H1 (cell line): ENCODE results near the gene PPP1R13B. TPM values are rescaled to one million over a fixed set of nuclear protein-coding genes. Genes with fewer than 3 reads are reported as not detected.

Source experiments
- CTCF ChIA-PET: fragments of 300-600 bp; sonication (Branson Sonifier 250); formaldehyde crosslinking; loops from one replicate; lab custom pipeline; 2021; ENCODE audit not compliant: partially characterized antibody; lab: Charles Lee
- POLR2A ChIA-PET: fragments of 300-600 bp; sonication (Branson Sonifier 250); formaldehyde crosslinking; loops from one replicate; lab custom pipeline; 2021; ENCODE audit warnings: inconsistent platforms; ENCODE audit not compliant: partially characterized antibody; lab: Charles Lee
- DNase-seq, 2 experiments: peaks; one replicate each; pipeline versions ENCODE4 v3.0.0 to v3.0.0-alpha.2; 2010 to 2022; ENCODE audit warnings: low spot score in 2 of 2, low read depth in 1 of 2, mixed read lengths in 1 of 2
- FAIRE-seq: peaks from 2 replicates; lab custom pipeline; 2011; peaks lifted over from hg19 to GRCh38; lab: Jason Lieb, UNC
- H2AFZ ChIP-seq: 2 replicates; pipeline ENCODE4 v1.8.1; 2012; ENCODE audit warnings: low read length, inconsistent platforms
- H2AK5ac ChIP-seq: 2 replicates; pipeline ENCODE4 v1.6.1; 2013; ENCODE audit warnings: low read depth, low read length
- H2BK120ac ChIP-seq: replicated peaks from 2 replicates; pipeline ENCODE3; 2013; ENCODE audit warnings: low read depth, low read length, inconsistent platforms
- H2BK12ac ChIP-seq: 2 replicates; pipeline ENCODE4 v1.6.1; 2013; ENCODE audit warnings: low read depth, low read length
- H2BK15ac ChIP-seq: 2 replicates; pipeline ENCODE4 v1.6.1; 2013; ENCODE audit warnings: low read length
- H2BK20ac ChIP-seq: 2 replicates; pipeline ENCODE4 v1.6.1; 2013; ENCODE audit warnings: low read length
- H2BK5ac ChIP-seq: 2 replicates; pipeline ENCODE4 v1.6.1; 2013; ENCODE audit warnings: low read depth, low read length
- H3K14ac ChIP-seq: 2 replicates; pipeline ENCODE4 v1.6.1; 2013; ENCODE audit warnings: inconsistent platforms; ENCODE audit not compliant: insufficient read length
- H3K18ac ChIP-seq: 2 replicates; pipeline ENCODE4 v1.6.1; 2013; ENCODE audit warnings: low read length; ENCODE audit errors: extremely low read depth
- H3K23ac ChIP-seq: 2 replicates; pipeline ENCODE4 v1.6.1; 2013; ENCODE audit warnings: inconsistent platforms; ENCODE audit not compliant: insufficient read length
- H3K23me2 ChIP-seq: 2 replicates; pipeline ENCODE4 v1.6.1; 2013; ENCODE audit warnings: low read depth, low read length
- H3K27ac ChIP-seq: 2 replicates; pipeline ENCODE4 v1.6.1; 2011; ENCODE audit warnings: low read depth, low read length, inconsistent platforms
- H3K27me3 ChIP-seq, 4 experiments: replicated peaks in 1 of 4; 1 replicate in 1 of 4; 2 replicates in 3 of 4; pipeline versions ENCODE4 v1.6.1 to v1.8.1; 2011 to 2013; ENCODE audit warnings: low read length in 3 of 4, mild to moderate bottlenecking in 3 of 4, inconsistent platforms in 2 of 4, mixed read lengths in 2 of 4, moderate library complexity in 1 of 4; ENCODE audit not compliant: control insufficient read depth in 3 of 4, insufficient read depth in 3 of 4; ENCODE audit errors: extremely low read depth in 1 of 4
- H3K36me3 ChIP-seq, 4 experiments: 2 replicates each; pipeline versions ENCODE4 v1.6.1 to v1.8.1; 2011 to 2013; ENCODE audit warnings: mild to moderate bottlenecking in 4 of 4, low read length in 3 of 4, moderate library complexity in 2 of 4, control low read depth in 1 of 4, inconsistent platforms in 1 of 4; ENCODE audit not compliant: insufficient read depth in 4 of 4, control insufficient read depth in 2 of 4
- H3K4ac ChIP-seq: replicated peaks from 2 replicates; pipeline ENCODE3; 2013; ENCODE audit warnings: low read length, low read depth, mixed read lengths, inconsistent platforms; ENCODE audit not compliant: insufficient read length
- H3K4me1 ChIP-seq, 4 experiments: replicated peaks in 1 of 4; 1 replicate in 1 of 4; 2 replicates in 3 of 4; pipeline versions ENCODE4 v1.6.1 to v1.8.1; 2011 to 2013; ENCODE audit warnings: low read length in 3 of 4, inconsistent platforms in 2 of 4, mixed read lengths in 1 of 4; ENCODE audit not compliant: insufficient read depth in 4 of 4, control insufficient read depth in 3 of 4
- H3K4me2 ChIP-seq, 2 experiments: 2 replicates each; pipeline versions ENCODE4 v1.6.1 to v1.8.1; 2011 to 2013; ENCODE audit warnings: low read depth in 2 of 2, low read length in 2 of 2, control low read depth in 1 of 2, inconsistent platforms in 1 of 2, mild to moderate bottlenecking in 1 of 2; ENCODE audit not compliant: insufficient read depth in 1 of 2
- H3K4me3 ChIP-seq, 4 experiments: fragments of 200-600, 300-600 bp in 1 of 4; sonication (generic), shearing (Covaris generic), sonication (Bioruptor Twin) in 1 of 4; 2 replicates each; pipeline versions ENCODE4 v1.5.1 to v1.8.1; 2011 to 2016; ENCODE audit warnings: low read length in 4 of 4, low read depth in 3 of 4, control low read depth in 2 of 4, inconsistent platforms in 2 of 4, mild to moderate bottlenecking in 2 of 4, mixed read lengths in 1 of 4, moderate library complexity in 1 of 4; ENCODE audit not compliant: insufficient read depth in 2 of 4; ENCODE audit errors: extremely low read depth in 1 of 4
- H3K56ac ChIP-seq: replicated peaks from 2 replicates; pipeline ENCODE3; 2013; ENCODE audit warnings: low read depth, mild to moderate bottlenecking, mixed read lengths, low read length, inconsistent platforms; ENCODE audit not compliant: insufficient read length
- H3K79me1 ChIP-seq: 2 replicates; pipeline ENCODE4 v1.6.1; 2013; ENCODE audit warnings: low read depth, low read length, control low read depth
- H3K79me2 ChIP-seq, 2 experiments: 2 replicates each; pipeline versions ENCODE4 v1.6.1 to v1.8.1; 2012 to 2013; ENCODE audit warnings: low read length in 2 of 2, mild to moderate bottlenecking in 2 of 2, inconsistent platforms in 1 of 2; ENCODE audit not compliant: insufficient read depth in 2 of 2, control insufficient read depth in 1 of 2
- H3K9ac ChIP-seq, 4 experiments: replicated peaks in 1 of 4; 1 replicate in 1 of 4; 2 replicates in 3 of 4; pipeline versions ENCODE4 v1.6.1 to v1.8.1; 2011 to 2013; ENCODE audit warnings: low read depth in 3 of 4, low read length in 3 of 4, control low read depth in 2 of 4, mild to moderate bottlenecking in 2 of 4, moderate library complexity in 2 of 4, inconsistent platforms in 1 of 4; ENCODE audit errors: extremely low read depth in 1 of 4
- H3K9me3 ChIP-seq, 2 experiments: 2 replicates each; pipeline versions ENCODE4 v1.6.1 to v1.8.1; 2012 to 2013; ENCODE audit warnings: mild to moderate bottlenecking in 2 of 2, moderate library complexity in 2 of 2, control low read depth in 1 of 2, inconsistent platforms in 1 of 2, low read depth in 1 of 2, low read length in 1 of 2, mixed read lengths in 1 of 2; ENCODE audit not compliant: insufficient read depth in 2 of 2
- H4K20me1 ChIP-seq, 2 experiments: replicated peaks in 1 of 2; 2 replicates each; pipeline versions ENCODE3 to v1.8.1; 2011 to 2013; ENCODE audit warnings: inconsistent platforms in 2 of 2, low read length in 2 of 2, mild to moderate bottlenecking in 1 of 2; ENCODE audit not compliant: insufficient read depth in 2 of 2, control insufficient read depth in 1 of 2
- H4K5ac ChIP-seq: 2 replicates; pipeline ENCODE4 v1.6.1; 2013; ENCODE audit warnings: low read length, low read depth, mixed read lengths, inconsistent platforms; ENCODE audit not compliant: insufficient read length
- H4K8ac ChIP-seq: 2 replicates; pipeline ENCODE4 v1.8.0; 2013; ENCODE audit warnings: mild to moderate bottlenecking, moderate library complexity, low read length, inconsistent platforms; ENCODE audit not compliant: insufficient read depth; ENCODE audit errors: extremely low read depth
- H4K91ac ChIP-seq: replicated peaks from 2 replicates; pipeline ENCODE3; 2013; ENCODE audit warnings: low read length, mixed read lengths, inconsistent platforms; ENCODE audit not compliant: insufficient read length
- ASH2L ChIP-seq: fragments of 200-600, 300-600 bp; sonication (generic); IDR thresholded peaks from one replicate; pipeline ENCODE4 v1.7.1; 2017; ENCODE audit warnings: low read length
- EP300 ChIP-seq, 2 experiments: IDR thresholded peaks; 1 replicate in 1 of 2; 2 replicates in 1 of 2; pipeline ENCODE4 v1.6.1; 2011 to 2012; ENCODE audit warnings: low read depth in 2 of 2, low read length in 2 of 2, mild to moderate bottlenecking in 2 of 2, borderline replicate concordance in 1 of 2, inconsistent platforms in 1 of 2, moderate library complexity in 1 of 2
- HDAC6 ChIP-seq: IDR thresholded peaks from one replicate; pipeline ENCODE4 v1.7.1; 2012; ENCODE audit warnings: low read depth, mild to moderate bottlenecking, inconsistent platforms, low read length, moderate library complexity
- JUN ChIP-seq: IDR thresholded peaks from 2 replicates; pipeline ENCODE4 v1.6.1; 2011; ENCODE audit warnings: low read depth, mild to moderate bottlenecking, improper control_type of control experiment, low read length
- POLR2AphosphoS5 ChIP-seq: IDR thresholded peaks from 2 replicates; pipeline ENCODE4 v1.6.1; 2011; ENCODE audit warnings: low read depth, low read length
- RNF2 ChIP-seq: fragments of 200-900, 300-1000 bp; sonication (generic); IDR thresholded peaks from 2 replicates; pipeline ENCODE4 v1.7.1; 2016; ENCODE audit warnings: borderline replicate concordance, low read depth, mild to moderate bottlenecking, antibody characterized with exemption, low read length; ENCODE audit not compliant: poor library complexity, severe bottlenecking; ENCODE audit errors: missing control alignments
- SP4 ChIP-seq: IDR thresholded peaks from 2 replicates; pipeline ENCODE4 v1.6.1; 2012; ENCODE audit warnings: low read length, inconsistent platforms
- WGBS, 2 experiments: shearing (Covaris generic) in 1 of 2; methylation state at CpG; one replicate each; pipeline versions ENCODE4 v1.1.6 to v1.1.7; 2013 to 2015; ENCODE audit warnings: low lambda C conversion rate in 2 of 2, mixed read lengths in 2 of 2, inconsistent platforms in 1 of 2, low coverage in 1 of 2, missing lambda C conversion rate in 1 of 2; ENCODE audit not compliant: insufficient replicate concordance in 2 of 2, insufficient coverage in 1 of 2, insufficient read length in 1 of 2; ENCODE audit errors: extremely low coverage in 1 of 2, missing lambda C conversion rate in 1 of 2; 5-methylcytosine and 5-hydroxymethylcytosine counted together
- polyA plus RNA-seq, 7 experiments: library from polyadenylated mRNA; depleted of rRNA in 3 of 7; stranded (reverse) in 5 of 7; unstranded in 2 of 7; fragments of >200 nt in 5 of 7; fragments of 200-250 nt in 2 of 7; gene quantifications; 1 replicate in 5 of 7; 2 replicates in 1 of 7; 4 replicates in 1 of 7; pipeline versions ENCODE4 v1.2.1 to v1.2.3, GENCODE V29; 2011 to 2013; ENCODE audit warnings: missing spikeins in 2 of 7, mixed read lengths in 2 of 7
- total RNA-seq: library from RNA; stranded (reverse); fragmentation: NEBNext Ultra II Directional; extraction: Animal tissue kit (Norgen Biotek cat#: 25700); gene quantifications from 2 replicates; pipeline ENCODE4 v1.2.1, GENCODE V29; 2021

The PPP1R13B gene
- total and polyA plus RNA-seq, 2 of the 8 experiments (the other 6 are each of a cell fraction or from before 2014, with no cell fraction given), result 2.6 to 8.9 TPM

- Histone ChIP-seq H2BK120ac (no peak overlapping the region), H2BK15ac (no peak overlapping the region), H3K9ac (no peak overlapping the region), H3K23me2 (peaks cover 4% of the 10 kb centered on the region; the same call in 1 of the 2 replicates), H4K5ac (no peak overlapping the region), H4K8ac (no peak overlapping the region), H3K23ac (no peak overlapping the region), H4K91ac (no peak overlapping the region), H3K27me3 (no peaks in the 10 kb centered on the region), H3K4me2 (no peak overlapping the region), H3K79me2 (no peaks in the 10 kb centered on the region), H3K18ac (no peak overlapping the region), H2AFZ (no peak overlapping the region), H3K9me3 (no peaks in the 10 kb centered on the region), H3K36me3 (no peaks in the 10 kb centered on the region), H3K56ac (no peak overlapping the region), H3K27ac (no peak overlapping the region), H3K4me3 (no peak overlapping the region), H2BK12ac (no peak overlapping the region), H3K14ac (no peak overlapping the region), H3K4ac (no peak overlapping the region), H3K79me1 (no peaks in the 10 kb centered on the region; the same call in 1 of the 2 replicates), H2BK20ac (no peak overlapping the region), H2AK5ac (no peak overlapping the region), H3K4me1 (peaks cover 0 to 4% (median under 1%) of the 10 kb centered on the region in 4 experiments; a peak in 2 of 7 replicates), H2BK5ac (no peak overlapping the region), H4K20me1 (no peaks in the 10 kb centered on the region)
- TF ChIP-seq ASH2L, result no peak
- no peak for TF ChIP-seq POLR2AphosphoS5
- TF ChIP-seq SP4, result no peak
- TF ChIP-seq RNF2, result no peak
- TF ChIP-seq HDAC6, result no peak
- no peak for TF ChIP-seq EP300 (IDR thresholded peaks at IDR 0.05; ENCODE audit: borderline replicate concordance in 1 of 2, low read depth in 2 of 2, low read length in 2 of 2)
- TF ChIP-seq JUN, result no peak
- no peak for FAIRE-seq
- whole genome bisulfite sequencing, 2 experiments, result 95% methylated on average over 2 of the region's 2 CpGs; no CpG with 5 or more reads in 1 of the 2 experiments
- CTCF ChIA-PET, result interaction anchor here (0.7 to 1.5 kb wide), 3 partner anchors 9 to 102 kb away, joined by 3 to 6 read pairs (median 4); no protein-coding TSS in a partner anchor
- POLR2A ChIA-PET, result interaction anchor here (0.6 kb wide), 1 partner anchor 15 kb away, joined by 3 read pairs; no protein-coding TSS in a partner anchor
- no peak for DNase-seq
Measured at GRCh38 chr14:103834956-103835355, 12.4 kb downstream of the PPP1R13B start.
